ENCODE results near the gene CAMK4.

- TF ChIP-seq ATF3 (IDR thresholded peaks at IDR 0.05; ENCODE audit: insufficient read depth, low read depth, low read length) (no peak), CTCF (IDR thresholded peaks at IDR 0.05; ENCODE audit: control extremely low read depth in 1 of 3, insufficient read depth in 1 of 3, low read depth in 1 of 3, low read length in 3 of 3) (no peak), EP300 (IDR thresholded peaks at IDR 0.05; ENCODE audit: borderline replicate concordance in 1 of 2, low read depth in 2 of 2, low read length in 2 of 2) (no peak), MAFK (IDR thresholded peaks at IDR 0.05; ENCODE audit: low read depth, low read length) (no peak), SUZ12 (IDR thresholded peaks at IDR 0.05; ENCODE audit: low read length) (no peak), POLR2A (IDR thresholded peaks at IDR 0.05; ENCODE audit: control extremely low read depth in 1 of 2, low read depth in 2 of 2, low read length in 2 of 2) (no peak), TAF7 (optimal IDR thresholded peaks at IDR 0.05; ENCODE audit: borderline replicate concordance, low read depth, low read length) (no peak), RBBP5 (IDR thresholded peaks at IDR 0.05; ENCODE audit: borderline replicate concordance, low read depth, low read length) (no peak), BACH1 (IDR thresholded peaks at IDR 0.05; ENCODE audit: low read length) (no peak), KDM1A (IDR thresholded peaks at IDR 0.05; ENCODE audit: borderline replicate concordance, low read length) (no peak), ZNF274 (IDR thresholded peaks at IDR 0.05; ENCODE audit: borderline replicate concordance, extremely low read depth, low read length) (no peak), TBP (IDR thresholded peaks at IDR 0.05; ENCODE audit: low read depth, low read length) (no peak)
Observed at GRCh38 chr5:111226556-111226955, 2.4 kb downstream of the CAMK4 start.

Measured in H1 (cell line).